HG02943 (cell line): Measurements from ENCODE around the gene SNRPB2.

Source experiments
- ATAC-seq: cut with Tn5 transposase; IDR thresholded peaks from one replicate; pipeline ENCODE4 v1.9.1; 2021; ENCODE audit warnings: mild to moderate bottlenecking, low read depth, moderate library complexity; ENCODE audit not compliant: unreplicated experiment

Gene SNRPB2

DNA sequence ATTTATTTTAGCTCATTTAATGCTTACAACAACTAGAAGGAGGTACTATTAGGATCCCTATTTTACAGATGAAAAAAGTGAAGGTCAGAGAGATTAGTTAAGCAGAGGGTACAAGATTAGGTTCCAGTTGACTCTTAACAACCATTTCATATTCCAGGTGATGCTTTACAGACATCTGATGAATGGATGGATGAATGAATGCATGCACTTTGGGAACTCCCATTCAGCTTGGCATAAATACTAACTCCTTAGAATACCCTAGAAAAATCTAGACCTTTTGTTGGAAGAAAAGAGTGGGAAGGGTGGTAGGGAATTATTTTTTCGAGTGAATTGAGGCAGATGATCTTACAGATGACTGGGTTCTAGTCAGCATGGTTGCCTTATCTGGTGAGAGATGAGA is 746 bp upstream of the SNRPB2 start:
- no peak for ATAC-seq

DNA sequence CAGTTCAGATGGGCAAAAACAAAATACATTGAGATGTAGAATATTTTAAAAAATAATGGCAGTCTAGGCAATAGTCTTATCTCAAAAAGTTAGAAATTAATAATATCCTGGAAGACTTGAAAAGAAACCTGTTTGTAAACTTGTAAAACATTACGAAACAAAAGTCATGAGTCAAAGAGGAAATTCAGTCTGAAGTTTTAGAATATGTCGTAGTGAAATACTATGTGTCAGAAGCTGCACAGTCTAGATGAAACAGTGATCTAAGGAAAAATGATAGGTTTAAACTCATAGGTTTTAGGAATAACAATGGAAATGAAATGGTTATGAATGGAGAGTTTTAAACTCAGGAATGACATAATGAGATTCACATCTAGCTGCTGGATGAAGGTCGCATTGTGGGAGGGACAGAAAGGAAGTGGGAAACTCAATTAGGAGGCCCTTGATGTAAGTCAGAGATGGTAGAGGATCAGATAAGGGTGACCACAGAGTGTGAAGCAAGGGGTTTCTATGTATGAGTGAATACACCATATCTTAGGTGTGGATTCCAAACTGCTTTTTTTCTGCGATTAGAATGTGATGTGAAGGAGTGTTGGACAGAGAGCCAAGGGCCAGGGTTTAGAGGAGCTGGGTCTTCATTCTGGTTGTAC is 2.8 kb downstream of the SNRPB2 start:
- no peak for ATAC-seq

DNA sequence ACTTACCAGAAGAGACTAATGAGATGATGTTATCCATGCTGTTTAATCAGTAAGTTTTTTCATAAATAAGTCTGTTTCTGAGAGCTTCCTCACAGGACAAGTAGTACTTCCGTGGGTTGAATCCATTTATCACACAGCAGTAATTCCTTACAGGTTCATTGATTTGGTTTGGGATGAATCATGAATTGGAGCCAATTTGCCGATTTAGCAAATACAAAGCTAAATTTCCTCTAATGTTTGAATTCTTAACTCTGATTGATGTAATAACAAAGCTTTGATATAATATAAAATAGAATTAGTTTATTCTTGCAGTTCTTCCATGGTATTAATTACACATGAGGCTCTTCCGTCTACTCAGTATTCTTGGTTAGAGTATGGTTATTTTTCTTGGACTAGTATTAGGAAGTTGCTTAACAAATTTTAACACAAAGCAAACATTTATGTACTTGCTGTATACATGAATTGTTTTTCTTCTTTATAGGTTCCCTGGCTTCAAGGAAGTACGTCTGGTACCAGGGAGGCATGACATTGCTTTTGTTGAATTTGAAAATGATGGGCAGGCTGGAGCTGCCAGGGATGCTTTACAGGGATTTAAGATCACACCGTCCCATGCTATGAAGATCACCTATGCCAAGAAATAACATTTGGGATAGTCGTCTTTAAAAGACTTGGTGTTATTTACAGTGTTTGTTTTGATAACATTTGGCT is 10.7 kb downstream of the SNRPB2 start:
- ATAC-seq: no peak

DNA sequence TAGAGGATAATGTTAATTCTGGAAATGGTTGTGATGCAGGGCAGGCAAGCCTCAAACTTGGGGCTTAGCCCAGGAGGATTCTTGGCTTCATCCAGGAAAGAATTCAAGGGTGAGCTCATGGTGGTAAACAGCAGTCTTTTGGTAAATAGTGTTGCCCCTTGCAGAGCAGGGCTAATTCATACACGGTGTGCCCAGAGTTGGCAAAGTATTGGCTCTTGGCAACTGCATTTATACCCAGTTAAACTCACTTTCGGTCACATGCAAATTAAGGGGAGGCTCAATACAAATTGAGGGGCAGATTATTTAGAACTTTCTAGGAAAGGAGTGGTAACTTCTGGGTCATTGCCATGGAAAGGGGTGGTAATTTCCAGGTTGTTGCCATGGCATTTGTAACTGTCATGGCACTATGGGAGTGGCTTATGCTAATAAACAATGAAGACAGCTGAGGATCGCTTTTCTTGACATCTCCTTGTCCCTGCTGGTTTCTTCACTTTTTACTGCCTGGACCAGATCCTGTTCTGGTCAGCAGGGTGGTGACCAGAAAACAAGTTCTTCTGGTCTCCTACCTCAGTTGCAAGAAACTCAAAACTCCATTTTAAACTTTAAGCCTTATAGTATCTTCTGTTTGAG is 14.5 kb downstream of the SNRPB2 start:
- no peak for ATAC-seq

DNA sequence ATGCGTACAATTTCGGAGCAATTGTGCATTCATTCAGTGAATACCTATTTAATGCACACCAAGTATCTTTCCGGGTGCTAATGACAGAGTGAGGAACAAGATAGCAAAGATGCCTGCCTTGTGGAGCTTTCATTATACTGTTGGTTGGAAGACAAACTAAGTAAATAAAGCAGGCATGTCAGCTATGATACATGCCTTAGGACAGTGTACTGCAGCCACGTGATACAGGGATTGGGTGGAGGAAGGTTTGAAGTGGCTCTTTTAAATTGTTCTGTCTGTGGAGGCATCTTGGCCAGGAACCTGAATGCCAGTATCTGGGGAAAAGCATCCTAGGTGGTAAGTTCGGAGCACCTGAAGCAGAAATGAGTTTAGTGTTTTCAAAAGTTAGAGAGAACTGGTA is 15.4 kb downstream of the SNRPB2 start:
- ATAC-seq: no peak

DNA sequence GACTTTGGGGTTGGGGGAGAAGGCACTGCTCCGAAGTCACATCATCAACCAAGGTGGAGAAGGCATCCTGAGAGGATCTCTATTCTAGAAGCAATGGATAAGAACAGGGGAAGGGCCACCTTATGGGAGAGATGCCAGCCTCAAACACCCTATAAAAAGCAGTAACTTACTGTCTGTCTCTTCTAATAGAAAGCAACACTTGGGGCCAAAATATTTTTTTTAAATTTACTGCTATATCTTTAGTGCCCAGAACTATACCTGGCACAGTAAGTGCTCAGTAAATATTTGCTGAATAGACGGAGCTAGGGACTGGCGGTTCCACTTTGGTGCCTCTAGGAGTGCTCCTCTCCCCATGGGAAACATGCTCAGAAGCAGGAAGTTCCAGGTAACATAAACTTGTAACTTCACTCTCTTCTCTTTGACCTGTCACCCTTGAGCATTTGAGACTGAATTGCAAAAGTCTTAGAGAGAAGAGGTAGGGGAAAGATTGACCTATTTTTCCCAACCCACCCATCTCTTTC is 17.5 kb downstream of the SNRPB2 start:
- ATAC-seq: no peak

DNA sequence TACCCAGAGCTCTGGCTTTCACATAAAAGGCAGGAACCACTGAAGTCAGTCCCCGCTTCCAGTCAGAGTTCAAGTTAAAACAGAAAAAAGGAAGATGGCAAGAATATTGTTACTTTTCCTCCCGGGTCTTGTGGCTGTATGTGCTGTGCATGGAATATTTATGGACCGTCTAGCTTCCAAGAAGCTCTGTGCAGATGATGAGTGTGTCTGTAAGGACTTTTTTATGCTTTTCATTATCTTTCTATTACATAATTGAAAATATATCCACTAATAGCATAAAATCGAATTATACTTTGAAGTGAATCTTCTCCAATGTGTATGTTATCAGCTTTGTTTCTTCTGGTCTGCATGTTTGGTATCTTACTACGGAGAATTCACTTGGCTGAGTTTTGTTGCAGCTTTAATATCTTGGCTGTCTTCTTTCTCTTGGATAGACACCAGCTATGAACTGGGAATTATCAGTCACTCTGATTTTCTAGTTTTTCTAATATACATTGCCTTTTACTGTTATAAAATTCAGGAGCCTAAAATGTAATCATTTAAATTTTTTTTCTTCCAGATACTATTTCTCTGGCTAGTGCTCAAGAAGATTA is 18.6 kb downstream of the SNRPB2 start, which contains the start of gene OTOR:
Gene OTOR (plus strand): TSS at position 51 of the 593 bp plus-strand sequence. CDS start 44 bp downstream, at position 95.
- no peak for ATAC-seq

DNA sequence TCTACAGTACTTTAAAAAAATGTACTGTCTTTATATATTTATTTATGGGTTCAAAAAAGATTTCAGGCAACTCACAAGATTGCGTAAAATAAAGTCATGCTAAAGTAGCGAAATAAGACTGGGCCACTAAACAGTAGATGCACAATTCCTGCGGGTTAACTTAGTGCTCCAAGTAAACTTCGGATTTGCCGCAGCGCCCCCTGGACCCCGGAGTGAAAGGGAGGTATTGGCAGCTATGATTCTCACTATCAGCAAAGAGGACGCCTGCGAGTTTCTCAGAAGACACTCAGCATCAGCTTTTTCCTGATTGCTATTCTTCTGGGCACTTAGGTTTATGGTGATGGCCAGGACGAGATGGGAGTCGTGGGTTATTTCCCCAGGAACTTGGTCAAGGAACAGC is 19.7 kb downstream of the SNRPB2 start:
- no peak for ATAC-seq

DNA sequence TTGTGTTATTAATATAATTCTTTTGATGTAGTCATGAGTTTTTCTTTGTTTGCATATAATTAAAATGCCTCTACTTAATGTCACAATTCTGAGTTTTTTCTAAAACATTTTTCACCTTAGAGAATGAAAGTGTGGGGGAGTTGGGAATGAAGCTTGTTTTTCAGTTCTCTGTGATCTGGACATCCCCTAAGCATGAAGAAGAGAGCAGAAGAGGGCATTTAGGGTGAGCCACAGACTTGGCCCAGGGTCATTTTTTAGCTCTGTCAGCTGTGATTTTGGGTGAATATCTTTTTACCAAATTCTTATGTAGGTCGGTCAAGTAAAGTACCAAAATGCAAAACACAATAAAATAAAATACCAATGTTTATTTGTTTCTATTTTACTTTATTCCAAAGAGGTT is 22.3 kb downstream of the SNRPB2 start:
- no peak for ATAC-seq

DNA sequence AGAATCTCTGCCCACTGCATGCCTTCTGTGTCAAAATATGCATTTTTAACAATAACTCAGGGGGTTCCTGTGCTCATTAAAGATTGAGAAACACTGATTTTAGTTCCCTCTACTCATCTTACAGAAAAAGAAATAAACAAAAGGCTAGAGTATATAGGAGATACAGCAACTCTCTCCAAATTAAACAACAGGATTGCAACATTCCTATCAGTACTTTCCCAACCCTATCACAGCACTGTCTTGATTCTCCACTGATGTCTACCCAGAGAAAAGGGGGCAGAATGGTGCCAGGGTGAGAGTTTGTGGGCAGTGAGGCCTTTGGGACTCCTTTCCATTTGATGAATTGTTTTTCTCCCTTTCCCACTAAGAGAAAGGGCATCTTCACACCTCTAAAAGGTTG is 23.1 kb downstream of the SNRPB2 start:
- no peak for ATAC-seq

DNA sequence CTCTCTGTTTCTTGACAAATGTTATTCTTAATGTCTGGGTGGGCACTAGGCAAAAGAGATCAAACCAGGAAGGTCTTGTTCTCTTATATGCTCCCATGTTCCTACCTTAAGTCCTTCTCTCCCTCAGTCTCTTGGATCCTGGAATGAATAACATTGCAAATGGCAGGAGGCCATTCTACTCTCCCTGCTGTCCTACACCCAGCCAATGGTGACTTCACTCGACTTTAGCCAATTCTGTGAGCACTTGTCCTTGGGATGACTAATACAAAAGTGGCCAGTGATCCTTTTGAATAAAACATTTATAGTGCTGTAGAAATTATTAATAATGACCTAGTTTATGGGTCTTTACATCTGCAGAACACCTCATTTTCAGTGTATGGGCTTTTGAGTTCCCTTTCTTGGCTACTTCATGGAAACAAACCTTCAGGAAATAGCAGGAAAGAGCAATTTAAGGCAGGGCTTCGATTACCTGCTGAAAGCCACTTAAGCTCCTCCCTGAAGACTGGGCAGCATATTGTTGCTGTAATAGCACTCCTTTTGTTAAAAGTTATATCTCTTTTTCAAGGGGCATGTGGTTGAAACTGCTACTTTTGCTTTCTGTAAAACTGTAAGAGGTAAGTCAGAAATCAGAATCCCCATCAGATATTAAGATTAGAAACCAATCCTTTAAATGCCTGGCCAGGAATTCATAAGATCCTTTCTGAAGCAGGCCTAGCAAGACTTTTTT is 28.8 kb downstream of the SNRPB2 start:
- no peak for ATAC-seq

DNA sequence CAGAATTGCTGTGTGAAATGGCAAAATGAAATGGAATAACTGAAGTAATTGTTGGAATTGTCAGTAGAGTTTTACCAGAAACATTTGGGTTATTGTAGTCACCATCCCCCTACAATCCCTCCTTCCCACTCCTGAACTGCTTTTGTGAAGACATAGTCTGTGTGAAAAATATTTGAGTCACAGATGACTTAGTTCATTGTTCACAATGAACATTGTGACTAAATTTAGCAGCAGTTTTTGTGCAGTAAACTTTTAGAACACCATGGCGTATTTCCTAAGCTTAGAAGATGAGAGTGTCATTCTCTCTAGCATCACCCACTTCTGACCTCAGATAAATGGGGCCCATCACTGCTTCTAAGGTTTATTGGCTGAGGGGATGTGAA is 29.3 kb downstream of the SNRPB2 start:
- ATAC-seq: no peak

DNA sequence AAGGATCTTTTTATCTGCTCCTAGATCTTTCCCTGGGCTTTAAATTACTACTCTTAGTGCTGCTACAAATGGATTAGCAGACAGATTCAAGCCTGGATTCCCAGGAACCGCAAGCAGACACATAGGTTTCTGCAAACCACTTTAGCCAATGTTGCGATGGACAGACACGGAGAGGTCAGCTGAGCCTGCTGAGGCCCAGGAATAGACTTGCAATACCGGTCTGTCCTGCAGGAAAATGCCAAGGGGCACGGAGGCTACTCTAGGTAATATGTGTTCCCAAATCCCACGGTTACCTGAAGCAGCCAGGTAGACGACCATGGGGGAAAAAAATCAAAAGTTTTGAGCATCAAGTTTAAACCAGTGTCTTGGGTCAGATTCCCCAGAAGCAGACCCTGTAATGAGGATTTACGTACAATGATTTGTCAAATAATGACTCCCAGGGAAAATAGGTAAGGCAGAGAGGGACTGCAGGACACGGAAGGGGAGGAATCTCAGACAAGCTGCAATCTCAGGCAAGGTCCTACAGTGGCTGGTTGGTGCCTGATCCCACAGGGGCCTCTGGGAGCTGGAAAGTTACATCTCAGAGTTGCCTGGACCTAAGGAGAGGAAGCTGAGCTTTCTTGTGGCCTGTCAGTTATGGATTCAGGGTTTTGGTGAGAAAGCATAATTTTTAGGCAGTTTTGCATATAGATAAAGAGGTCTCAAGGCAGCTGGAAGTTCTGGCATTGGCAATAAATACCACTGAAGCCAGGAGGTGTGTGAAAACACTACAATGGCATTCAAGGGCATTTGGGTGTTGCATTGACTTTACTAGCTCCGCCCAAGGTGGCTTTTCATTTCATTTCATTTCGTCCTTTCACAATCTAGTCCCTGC is 30.8 kb downstream of the SNRPB2 start:
- no peak for ATAC-seq

DNA sequence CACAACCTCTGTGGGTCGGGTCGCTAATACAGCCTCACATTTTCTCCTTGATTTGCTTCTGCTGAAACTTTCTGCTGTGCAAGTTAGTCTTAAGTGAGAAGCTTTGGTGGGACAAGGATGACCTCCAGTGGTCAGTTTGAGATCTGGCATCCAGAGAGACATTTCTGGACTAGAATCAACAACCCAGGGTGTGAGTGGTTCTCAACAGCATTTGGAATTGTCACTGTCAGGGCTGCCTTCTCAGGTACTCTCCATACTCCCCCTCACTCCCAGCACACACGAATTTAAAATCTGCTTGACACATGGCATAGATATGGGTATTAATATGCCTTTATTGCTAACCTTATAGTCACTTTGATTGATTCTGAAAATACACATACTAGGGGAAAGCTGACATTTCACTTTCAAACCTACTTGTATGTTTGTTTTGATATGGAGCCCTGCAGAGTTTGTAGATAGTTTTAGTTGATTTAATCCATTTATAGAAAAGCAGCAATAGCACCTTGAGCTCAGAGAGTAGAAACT is 31.5 kb downstream of the SNRPB2 start:
- ATAC-seq: no peak

DNA sequence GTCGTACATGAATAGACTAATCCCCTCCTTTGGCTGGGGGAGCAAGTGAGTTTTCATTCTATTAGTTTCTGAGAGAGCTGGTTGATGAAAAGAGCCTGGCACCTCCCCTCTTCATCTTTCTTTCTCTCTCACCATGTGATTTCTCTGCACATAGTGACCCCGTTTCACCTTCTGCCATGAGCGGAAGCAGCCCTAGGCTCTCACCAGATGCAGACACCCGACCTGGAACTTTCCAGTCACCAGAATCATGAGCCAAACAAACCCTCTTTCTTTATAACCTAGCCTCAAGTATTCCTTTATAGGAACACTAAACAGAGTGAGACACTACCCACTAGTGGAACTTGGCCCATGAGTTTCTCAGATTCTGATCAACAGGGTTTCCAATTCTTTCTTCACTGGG is 34.7 kb downstream of the SNRPB2 start:
- no peak for ATAC-seq

DNA sequence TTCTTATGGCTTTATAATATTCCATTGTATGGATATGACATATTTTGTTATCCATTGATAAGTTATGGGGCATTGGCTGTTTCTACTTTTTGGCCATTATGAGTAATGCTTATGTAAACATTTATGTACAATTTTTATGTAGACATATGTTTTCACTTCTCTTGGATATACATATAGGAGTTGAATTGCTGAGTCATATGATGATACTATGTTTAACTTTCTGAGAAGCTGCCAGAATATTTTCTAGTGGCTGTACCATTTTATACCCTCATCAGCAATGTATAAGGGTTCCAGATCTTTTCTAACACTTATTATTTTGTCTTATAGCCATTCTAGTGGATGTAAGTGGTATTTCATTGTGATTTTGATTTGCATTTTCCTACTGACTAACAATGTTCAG is 41.4 kb downstream of the SNRPB2 start:
- no peak for ATAC-seq

DNA sequence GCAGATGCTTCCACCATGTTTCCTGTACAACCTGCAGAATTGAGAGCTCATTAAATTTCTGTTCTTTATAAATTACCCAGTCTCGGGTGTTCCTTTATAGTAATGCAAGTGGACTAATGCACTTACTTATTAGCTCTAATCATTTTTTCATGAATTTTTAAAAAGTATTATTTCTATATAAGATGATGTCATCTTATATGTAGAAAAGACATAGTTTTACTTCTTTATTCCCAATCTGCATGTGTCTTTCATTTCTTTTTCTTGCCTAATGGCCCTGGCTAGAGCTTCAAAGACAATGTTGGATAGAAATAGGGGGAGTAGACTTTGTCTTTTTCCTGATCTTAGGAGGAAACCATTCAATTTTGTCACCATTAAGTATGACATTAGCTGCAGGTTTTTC is 46.1 kb downstream of the SNRPB2 start:
- no peak for ATAC-seq

DNA sequence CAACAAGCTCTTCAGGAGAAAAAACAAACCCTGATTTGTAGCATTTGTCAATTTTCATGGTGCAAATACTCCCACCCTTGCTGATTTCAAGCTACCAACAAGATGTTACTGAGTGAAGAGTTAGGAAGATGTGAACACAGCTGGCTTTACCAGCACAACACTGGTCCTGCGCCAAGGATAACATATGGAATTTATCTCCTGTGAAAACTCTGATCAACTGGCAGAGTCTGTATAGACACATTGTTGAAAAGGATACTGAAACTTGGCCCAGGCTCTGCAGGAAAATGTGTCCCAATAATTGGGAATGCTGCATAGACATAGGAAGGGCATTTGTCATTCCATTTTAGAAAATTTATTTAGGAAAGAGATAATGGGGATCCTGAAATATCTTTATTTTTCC is 47.3 kb downstream of the SNRPB2 start:
- no peak for ATAC-seq

DNA sequence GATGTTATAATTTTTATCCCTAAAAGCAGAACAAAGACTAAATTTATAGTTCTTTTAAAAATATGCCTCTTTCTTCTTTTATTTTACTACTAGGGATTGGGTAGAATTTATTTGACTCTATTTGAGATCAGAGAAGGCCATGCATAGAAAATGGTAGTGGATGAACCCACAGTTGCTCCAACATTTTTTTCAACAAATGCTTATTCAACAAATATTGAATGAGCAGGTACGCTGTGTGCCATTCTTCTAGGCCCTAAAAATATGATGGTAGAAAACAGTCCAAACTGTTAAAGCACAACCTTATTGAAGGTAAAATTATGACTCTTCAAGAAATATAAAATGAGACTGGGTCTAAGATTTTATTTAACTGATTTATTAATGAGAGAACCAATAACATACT is 48.3 kb downstream of the SNRPB2 start:
- ATAC-seq: no peak
